HG02852 (cell line): Measurements from ENCODE around the gene TREH.

Experiments
- ATAC-seq: cut with Tn5 transposase; IDR thresholded peaks from one replicate; pipeline ENCODE4 v1.9.1; 2021; ENCODE audit warnings: mild to moderate bottlenecking, moderate library complexity; ENCODE audit not compliant: unreplicated experiment

TREH gene

DNA sequence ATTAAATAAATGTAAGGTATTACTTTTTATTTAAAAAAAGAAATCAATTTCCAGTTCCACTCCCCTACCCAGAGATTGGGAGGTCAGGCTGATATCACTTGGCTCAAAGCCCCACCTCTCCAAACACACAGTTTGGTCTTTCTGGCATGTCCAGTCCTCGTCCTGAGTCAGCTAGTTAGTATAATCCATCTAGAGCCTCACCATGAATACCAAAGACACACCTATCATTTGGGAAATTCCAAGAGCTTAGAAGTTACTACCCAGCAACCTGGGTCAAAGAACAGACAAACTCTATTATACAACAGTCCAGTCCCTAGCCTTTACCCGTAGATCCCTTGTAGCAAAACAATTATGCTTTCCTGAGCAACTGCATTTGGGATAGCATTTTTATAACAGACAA, 9.4 kb downstream of the TREH start:
- no peak for ATAC-seq

- ATAC-seq: no peak
Measured at GRCh38 chr11:118666371-118666770, 13.1 kb downstream of the TREH start.

GRCh38 chr11:118663902-118664301, 15.5 kb downstream of the TREH start:
- no peak for ATAC-seq

GRCh38 chr11:118663381-118663780, 16.1 kb downstream of the TREH start:
- ATAC-seq: no peak

GRCh38 chr11:118662401-118663271, 16.8 kb downstream of the TREH start:
- ATAC-seq: no peak

DNA sequence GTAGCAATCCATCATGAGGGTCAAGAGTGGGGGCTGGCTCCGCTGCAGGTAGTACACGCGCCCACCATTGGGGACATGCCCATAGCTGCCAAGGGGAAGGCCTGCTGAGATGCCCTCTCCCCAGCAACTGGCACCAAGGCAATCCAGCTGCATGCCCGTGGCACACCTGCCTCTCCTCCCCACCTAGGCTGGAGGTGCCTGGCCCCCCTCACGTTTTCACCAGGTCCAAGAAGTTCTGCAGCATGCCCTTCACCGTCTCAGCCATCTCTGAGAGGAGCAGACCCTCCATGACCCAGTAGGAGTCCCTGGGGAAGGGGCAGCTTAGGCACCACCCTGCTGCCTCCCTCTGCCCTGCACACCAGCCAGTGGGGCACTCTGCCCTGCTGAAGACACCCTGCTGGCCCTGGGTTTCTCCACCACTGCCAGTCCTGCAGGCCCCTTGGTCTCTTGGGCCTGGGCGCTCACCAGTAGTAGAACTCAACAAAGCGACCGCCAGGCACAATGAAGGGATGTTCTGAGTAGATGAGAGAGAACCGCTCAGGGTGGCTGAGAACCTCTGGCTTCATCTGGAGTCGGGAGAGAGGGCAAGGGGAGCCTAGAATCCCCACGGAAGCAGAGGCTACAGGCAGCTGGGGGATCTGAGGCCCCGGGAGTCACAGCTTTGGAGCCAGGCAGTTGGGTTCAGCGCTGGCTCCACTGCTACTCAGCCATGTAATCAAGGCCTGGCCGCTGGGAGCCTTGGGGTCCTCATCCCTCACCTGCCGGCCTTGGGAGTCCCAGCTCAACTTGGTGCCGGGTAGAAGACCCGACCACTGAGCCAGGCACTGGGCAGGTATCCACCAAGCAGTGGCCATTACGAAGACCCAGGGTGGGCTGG, 17.8 kb downstream of the TREH start:
- no peak for ATAC-seq

DNA sequence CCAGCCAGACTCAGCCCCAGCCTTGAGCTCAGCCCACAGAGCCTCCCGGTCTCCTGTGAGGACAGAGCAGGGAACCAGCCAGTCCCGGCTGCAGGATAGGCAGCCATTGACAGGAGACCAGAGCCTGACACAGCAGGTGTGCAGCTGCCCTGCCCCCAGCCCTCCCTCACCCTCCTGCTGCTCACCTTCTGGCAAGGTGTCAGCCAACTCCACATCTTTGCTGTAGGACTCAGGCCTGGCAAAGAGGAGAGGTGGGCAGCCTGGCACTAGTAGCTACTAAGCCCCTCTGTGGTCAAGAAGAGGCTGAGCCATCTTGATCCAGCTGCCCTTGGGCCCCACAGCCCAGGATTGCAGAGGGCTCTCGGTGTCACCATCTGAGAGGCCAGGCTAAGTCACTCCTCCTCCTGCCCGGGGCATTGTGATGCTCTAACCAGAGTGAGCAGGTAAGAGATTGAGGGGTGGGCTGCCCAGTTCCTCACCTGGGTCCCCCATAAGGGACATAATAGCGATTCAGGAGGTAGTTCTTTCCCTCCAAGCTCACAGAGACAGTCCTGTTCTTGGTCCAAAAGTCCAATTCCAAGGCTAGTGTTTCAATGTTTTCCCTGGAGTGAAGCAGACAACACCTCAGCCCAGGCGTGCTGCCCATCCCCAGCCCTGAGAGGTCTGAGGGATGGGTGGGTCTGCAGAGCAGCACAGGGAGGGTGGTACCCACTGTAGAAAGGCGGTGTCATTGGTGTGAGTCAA, 18.6 kb downstream of the TREH start:
- no peak for ATAC-seq

DNA sequence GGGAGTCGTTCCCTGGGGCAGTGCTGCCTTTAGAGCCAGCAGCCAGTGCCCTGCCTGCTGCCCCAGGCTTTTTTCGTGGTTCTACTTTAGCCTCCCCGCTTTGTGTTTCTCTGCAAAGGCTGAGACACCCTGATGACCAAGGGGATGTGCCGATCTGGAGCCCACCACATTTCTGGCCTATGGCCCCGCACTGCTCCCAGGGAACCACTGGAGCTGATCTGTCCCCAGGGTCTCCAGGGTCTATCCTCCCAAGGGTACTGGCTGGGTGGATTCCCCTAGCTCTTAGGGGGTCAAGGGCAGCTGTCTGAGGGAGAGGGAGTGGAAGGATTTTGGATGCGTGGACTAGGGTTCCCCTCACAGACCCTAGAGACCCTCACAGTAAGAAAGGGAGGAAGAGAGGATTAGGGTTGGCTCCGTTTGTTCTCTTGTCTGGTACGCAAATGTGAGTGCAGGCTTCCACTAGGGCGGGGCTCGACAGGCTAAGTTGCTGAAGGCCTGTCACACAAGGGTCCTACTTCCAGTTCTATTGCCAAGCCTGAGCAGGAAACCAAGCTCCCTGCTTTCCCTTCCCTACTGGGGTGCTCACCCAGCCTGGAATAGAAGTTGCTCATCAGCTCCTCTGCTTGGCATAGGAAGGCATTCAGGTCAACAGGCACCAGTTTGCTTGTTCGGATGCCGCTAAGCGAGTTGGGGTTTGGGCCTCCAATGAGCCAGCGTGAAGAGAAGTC, 19.3 kb downstream of the TREH start:
- no peak for ATAC-seq

DNA sequence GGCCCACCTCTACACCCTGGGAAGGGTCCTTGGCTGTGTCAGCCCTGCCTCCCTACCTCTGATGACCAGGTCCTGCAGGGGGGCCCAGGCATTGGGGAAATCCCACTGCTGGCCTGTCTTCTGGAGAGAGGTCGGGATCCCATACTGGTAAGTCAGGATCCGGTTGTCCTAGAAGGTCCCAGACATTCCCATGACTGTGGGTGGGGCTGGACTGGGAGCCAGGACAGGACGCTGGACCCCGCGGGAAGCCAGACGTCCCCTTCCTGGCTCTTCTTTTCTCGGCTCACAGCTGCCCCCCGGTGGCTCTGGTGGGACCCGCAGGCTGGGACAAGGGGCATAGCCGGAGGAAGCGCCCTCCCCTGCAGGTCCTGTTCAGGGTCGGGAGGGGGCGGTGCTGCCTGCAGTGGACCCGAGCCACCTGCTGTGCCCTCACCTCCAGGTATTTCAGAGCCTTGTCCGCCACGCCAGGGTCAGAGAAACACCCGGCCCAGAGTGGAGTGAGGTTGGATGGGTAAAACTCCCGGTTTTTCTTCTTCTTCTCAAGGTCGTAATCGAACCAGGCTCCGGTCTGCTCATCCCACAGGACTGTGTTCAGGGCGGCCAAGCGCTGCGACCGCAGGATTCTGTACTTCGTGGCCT, 20.0 kb downstream of the TREH start:
- peak; percentile 76 for ATAC-seq

DNA sequence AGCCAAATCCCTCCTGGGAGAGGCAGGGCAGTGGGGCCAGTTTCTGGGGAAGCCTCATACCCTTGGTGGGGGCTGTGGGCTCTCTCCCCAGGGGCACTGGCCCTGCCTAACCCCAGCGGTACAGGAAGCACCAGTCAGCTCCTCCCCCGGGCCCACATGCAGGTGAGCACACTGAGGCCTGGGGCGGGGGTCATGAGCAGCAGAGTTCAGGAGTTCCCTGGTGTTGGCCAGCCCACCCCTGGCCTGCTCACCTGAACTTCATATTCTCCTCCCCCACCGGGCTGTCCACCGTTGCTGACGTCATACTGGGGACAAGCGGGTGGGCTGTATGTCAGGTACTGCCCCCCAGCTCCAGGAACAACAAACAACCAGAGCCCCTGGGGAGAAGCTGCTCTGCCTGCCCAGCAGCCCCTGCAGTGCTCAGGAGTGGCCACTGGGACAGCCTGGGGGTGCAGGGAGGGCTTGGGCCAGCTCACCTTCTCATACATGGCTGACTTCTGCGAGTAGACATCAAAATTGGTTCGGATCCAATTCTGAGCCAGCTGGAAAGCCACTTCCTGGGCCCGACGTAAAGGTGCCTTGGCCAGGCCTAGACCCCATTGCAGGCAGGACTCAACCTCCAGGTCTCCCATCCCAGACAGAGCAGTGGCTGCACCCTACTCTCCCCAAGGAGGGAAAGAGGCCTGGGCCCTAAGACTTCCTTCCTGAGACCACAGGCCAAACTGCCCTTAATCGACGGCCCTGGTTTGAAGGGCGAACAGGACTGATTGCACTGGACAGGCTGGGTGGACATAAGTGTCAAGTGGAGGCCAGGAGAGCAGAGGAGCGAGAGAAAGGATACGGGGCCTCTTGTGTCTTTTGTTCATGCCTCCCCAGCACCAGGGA, 20.8 kb downstream of the TREH start:
- ATAC-seq: no peak

DNA sequence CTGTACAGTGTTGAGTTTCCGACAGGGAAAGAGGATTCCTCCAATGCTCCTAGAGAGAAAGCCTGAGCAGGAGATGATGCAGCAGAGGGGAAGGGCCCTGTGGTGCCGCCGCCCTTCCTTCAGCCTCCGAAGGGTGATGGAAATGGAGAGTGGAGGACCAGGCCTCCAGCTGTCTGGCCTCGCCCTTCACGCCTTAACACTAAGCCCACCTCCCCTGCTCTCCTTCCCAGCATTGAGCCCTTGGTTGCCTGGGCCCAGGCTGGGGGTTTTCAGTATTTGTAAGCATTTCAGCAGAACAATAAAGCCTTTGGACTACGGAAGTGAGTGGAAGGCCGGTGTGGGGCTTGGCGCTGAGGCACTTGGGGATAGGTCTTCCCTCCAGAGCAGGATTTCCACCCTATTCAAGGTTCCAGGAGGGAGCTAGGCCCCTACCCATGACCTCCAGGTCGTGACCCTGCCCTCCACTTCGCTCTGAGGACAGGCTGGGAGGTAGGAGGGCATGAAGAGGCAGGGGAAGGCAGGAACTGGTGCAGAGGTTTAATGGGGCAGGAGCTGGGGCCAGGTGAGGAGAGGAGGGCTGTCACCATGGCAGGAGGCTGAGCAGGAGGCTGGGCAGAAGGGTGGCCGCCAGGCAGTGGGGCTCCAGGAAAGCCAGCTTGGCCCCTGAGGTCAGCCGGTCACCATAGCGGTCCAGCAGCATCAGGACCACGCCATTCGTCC, 21.6 kb downstream of the TREH start:
- ATAC-seq: no peak

DNA sequence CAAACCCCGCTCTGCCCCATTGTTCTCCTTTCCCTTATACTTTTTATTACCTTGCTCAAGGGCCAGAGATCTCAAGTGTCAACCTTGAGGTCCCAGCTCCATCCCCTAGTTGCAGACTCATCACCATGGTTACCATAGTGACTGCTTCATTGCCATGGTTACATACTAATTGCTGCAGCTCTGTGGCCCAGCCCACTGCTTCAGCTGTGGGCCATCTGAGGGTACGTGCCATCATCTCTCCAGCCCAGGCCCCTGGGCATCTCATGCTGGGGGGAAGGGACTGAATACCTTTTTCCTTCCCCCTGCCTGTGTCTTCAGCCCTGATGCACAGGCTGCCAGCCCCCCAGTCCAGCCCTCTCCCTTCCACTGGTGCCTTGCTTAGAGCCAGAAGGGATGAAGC, 22.2 kb downstream of the TREH start:
- no peak for ATAC-seq

DNA sequence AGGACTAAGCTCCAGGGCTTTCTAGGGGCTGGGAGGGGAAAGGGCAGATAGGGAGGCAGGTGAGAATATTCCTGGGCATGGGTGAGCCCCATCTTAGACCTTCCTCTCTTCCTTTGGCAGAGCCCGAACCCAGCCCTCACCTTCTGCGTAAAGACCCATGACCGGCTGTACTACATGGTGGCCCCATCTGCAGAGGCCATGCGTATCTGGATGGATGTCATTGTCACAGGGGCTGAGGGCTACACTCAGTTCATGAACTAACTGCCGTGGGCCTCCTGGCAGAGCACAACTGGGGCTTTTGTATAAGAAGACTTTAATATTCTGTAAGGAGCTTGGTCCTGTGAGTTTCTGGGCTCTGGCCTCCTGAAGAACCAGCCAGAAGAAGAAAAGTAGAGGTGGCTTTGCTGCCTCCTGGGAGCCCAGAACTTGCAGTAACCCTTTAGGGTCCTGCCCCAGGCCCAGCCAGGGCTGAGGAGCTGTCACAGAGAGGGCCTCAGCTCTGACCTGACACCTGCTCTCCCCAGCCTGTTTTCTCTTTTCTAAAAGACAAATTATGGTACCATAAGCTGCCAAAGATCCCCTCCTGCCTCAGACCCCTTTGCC, 22.8 kb downstream of the TREH start:
- no peak for ATAC-seq

DNA sequence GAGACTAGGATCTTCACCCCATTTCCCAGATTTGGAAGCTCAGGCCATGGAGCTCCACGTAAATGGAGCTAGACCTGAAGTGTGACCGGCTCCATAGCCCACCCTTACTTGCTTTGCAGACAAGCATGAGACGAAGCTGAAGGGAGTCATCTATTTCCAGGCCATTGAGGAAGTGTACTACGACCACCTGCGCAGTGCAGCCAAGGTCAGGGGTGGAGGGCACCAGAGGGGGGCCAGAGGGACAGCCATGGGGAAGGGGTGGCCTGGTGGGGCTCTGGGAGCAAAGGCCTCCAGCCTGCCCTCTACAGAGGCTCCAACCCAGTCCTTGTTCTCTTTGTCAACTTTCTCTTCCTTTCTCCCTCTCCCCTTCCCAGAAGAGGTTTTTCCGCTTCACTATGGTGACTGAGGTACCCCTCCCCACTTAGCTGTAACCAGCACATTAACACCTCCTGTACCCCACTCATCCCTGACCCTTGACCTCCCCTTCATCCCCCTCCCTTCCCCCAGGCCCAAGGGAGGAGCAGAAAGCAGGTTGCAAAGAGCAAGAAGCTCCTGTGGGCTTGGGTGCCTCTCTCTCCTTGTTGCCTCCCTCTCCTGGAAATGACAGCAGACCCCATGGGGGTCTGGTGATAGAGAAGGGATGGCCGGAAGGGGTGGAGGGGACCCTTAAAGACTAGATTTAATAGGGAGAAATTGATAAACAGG, 23.8 kb downstream of the TREH start:
- ATAC-seq: no peak

DNA sequence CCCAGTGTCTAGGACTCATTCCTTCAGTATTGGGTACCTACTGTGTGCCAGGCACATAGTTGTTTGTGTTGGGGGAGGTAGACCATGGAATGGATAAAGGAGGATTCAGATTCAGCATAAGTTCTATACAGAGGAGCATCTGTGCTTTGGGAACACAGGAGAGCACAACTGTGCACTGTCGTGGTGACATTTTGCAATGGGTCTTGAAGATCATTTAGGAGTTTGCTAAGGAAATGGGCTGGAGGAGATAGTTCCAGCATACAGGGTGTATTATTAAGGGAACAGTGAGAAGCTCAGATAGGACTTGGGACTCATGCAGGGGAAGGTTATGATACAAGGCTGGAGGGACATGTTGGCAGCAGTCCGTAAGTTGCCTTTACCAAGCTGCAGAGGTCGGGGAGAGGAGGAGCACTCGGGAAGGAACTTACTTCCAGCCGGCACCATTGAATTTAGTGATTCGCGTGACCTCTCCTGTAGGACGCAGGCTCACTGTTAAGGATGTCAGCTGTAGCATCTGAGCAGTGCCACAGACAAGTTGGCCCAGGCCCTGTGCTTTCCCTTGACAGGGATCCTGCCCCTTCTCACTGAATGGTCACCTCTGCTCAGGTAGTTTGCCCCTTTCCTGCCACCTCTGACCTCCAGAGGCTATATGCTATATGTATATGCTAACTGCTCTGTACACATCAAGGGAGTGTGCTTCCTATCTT, 25.6 kb downstream of the TREH start:
- no peak for ATAC-seq

GRCh38 chr11:118652681-118653181, 26.7 kb downstream of the TREH start:
- ATAC-seq: no peak

GRCh38 chr11:118651820-118652219, 27.6 kb downstream of the TREH start:
- ATAC-seq: no peak
